ENCODE data around the gene CLDN7.

The CLDN7 gene

DNA sequence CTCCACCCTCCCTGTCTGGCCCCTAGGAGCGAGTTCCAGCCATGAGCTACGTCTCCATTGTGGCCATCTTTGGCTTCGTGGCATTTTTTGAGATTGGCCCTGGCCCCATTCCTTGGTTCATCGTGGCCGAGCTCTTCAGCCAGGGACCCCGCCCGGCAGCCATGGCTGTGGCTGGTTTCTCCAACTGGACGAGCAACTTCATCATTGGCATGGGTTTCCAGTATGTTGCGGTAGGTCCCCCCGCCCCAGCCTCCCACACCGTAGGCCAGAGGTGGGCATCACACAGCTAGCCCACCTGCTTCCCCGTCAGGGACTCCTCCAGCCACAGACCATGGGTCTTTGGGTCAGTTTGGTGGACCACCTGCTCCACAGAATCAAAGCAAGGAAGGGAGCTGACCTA, 23.4 kb upstream of the CLDN7 start:
- DNase-seq, result no peak

DNA sequence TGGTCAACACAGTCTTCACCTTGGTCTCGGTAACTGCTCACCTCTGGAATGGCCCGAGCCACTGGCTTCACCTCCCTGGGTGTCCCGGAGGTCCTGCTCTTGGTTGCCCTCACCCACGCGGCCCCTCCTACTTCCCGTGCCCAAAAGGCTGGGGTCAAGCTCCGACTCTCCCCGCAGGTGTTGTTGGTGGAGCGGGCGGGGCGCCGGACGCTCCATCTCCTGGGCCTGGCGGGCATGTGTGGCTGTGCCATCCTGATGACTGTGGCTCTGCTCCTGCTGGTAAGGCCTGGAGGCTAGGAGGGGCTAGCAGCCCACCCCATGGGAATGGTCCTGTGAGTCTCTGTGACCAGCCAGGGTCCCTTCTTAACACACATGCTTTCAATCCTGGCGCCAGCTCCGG, 22.6 kb upstream of the CLDN7 start:
- no peak for DNase-seq

DNA sequence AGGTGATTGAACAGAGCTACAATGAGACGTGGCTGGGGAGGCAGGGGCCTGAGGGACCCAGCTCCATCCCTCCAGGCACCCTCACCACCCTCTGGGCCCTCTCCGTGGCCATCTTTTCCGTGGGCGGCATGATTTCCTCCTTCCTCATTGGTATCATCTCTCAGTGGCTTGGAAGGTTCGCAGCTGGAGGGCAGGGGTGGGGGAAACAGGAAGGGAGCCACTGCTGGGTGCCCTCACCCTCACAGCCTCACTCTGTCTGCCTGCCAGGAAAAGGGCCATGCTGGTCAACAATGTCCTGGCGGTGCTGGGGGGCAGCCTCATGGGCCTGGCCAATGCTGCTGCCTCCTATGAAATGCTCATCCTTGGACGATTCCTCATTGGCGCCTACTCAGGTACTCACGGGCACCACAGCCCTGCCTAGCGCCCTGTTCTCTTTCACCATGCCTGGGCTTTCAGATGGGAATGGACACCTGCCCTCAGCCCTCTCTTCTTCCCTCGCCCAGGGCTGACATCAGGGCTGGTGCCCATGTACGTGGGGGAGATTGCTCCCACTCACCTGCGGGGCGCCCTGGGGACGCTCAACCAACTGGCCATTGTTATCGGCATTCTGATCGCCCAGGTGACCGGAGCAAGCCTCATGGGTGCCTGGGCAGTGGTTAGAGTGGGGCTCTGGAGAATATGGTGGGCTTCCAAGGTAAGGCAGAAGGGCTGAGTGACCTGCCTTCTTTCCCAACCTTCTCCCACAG, 21.4 kb upstream of the CLDN7 start:
- no peak for DNase-seq

DNA sequence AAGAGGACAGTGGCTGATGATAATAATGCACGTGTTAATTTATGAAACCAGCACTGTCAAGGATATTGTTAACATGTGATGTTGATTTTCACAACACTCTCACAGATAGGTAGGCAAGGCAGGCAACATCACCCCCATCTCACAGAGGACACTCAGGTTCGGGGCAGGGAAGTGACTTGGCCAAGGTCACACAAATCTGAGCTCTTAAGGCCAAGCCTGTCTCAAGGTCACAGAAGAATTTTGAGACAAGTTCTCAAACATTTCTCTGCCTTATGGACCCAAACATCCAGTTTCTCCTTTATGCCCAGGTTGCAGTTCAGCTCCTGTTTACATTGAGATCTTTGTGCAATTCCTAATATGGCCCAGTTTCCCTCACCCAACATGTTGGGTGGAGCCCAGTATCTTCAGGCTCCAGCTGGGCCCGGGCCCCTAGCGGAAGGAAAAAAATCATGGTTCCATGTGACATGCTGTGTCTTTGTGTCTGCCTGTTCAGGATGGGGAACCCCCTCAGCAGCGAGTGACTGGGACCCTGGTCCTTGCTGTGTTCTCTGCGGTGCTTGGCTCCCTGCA, 20.6 kb upstream of the CLDN7 start:
- no peak for DNase-seq

DNA sequence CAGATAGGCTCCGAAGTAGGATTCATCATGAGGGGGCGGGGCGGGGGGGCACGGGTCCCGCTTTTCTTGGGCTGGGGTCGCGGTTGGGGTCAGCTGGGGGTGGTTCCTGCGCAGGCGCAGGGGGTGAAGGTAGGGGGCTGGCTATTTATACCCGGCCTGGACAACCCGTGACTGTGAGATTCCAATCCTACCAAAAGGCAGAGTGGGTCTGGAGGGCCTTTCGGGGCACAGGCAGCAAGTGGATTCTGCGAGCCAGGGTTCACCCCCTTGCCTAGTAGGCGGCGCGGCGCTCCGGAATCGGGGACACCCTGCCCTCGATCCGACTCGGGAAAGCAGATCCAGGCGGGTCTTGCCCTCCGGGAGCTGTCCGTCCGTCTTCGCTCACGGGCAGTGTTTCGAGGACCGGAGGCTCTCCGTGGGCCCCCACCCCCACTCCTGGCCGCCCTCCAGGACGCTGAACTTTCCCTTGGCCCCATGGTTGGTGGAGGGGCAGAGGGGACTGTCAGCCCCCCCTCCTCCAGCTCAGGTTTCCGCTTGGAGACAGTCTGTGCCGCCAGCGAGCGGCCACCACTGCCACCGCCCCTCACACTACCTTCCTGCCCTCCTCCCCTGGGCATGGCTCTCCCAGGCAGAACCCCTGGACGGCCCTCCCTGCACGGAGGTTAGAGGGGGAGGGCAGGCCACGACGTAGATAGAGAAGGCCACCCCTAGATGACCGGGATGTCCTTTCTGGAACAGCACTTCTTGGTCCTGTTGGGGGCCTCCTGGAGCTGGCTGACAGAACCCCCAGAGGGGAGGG, 19.9 kb upstream of the CLDN7 start:
- no peak for DNase-seq

DNA sequence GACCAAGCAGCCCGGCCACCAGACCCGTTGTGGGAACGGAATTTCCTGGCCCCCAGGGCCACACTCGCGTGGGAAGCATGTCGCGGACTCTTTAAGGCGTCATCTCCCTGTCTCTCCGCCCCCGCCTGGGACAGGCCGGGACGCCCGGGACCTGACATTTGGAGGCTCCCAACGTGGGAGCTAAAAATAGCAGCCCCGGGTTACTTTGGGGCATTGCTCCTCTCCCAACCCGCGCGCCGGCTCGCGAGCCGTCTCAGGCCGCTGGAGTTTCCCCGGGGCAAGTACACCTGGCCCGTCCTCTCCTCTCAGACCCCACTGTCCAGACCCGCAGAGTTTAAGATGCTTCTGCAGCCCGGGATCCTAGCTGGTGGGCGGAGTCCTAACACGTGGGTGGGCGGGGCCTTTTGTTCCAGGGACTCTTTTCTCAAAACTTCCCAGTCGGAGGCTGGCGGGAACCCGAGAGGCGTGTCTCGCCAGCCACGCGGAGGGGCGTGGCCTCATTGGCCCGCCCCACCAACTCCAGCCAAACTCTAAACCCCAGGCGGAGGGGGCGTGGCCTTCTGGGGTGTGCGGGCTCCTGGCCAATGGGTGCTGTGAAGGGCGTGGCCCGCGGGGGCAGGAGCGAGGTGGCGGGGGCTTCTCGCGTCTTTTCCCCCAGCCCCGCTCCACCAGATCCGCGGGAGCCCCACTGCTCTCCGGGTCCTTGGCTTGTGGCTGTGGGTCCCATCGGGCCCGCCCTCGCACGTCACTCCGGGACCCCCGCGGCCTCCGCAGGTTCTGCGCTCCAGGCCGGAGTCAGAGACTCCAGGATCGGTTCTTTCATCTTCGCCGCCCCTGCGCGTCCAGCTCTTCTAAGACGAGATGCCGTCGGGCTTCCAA, 19.0 kb upstream of the CLDN7 start, which contains the start of gene SLC2A4:
Gene SLC2A4 (plus strand): TSS at position 645 of the 879 bp plus-strand sequence. CDS start 217 bp downstream, at position 862.
- peak; percentile 80 for DNase-seq

DNA sequence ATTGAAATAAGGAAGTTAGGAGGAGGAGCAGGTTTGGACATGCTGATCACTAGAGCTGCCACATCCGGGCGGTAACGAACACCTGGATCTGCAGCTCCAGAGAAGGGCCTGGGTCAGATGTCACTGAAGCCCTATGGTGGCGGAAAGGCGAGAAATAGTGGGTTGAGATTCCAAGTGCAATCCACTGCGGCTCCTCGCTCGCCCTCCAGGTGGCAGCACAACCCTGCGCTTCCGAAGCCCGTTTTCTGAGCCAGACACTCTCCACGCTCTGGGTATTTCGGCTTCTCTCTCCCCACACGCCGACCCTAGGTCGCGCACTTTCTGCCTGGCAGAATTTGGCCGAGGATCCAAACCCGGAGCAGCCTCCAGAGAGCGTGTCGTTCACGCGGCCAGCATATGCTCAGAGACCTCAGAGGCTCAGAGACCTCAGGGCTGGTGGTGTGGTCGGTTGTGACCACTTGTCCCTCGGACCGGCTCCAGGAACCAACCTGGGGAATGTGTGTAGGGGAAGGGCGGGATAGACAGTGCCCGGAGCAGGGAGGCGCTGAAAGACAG, 18.3 kb upstream of the CLDN7 start:
- peak; percentile 87 for DNase-seq

DNA sequence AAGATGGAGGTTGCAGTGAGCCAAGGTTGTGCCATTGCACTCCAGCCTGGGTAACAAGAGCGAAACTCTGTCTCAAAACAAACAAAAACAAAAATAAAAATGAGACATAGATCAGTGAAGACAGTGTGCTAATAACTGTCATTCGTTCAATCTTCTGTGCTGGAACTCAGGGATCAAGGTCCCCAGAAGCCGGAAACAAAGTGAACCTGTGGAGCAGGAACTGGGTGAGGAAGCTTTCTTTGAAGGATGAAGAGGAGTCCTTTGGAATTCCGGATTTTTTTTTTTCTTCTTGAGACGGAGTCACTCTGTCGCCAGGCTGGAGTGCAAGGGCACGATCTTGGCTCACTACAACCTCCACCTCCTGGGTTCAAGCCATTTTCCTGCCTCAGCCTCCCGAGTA, 17.2 kb upstream of the CLDN7 start:
- no peak for DNase-seq

DNA sequence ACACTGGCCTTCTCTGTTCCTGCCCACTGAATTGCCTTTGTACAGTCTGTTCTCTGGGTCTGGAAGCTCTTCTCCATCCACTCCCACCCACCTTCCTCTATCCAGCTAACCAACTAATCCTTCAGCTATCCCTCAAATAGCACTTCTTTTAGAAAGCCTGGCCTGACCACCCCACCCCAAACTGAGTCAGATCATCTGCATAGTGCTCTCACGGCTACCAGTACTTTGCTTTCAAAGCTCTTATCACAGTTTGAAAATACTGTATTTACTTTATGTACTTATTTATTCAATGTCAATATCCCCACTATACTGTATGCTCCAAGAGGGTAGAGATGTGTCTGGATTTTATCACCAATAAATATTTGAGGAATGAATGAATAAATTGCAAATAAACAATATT, 4.5 kb upstream of the CLDN7 start:
- no peak for DNase-seq

DNA sequence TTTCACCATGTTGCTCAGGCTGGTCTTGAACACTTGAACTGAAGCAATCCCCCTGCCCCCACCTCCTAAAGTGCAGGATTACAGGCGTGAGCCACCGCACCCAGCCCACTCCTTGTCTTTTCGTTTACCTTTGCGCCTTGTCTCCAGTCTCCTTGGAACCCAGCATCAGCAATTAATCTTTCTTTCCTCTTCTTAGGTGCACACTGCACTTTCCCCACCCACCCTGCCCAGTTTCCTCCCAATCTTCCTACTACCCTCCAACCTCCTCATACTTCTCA, 1.5 kb upstream of the CLDN7 start:
- no peak for DNase-seq

DNA sequence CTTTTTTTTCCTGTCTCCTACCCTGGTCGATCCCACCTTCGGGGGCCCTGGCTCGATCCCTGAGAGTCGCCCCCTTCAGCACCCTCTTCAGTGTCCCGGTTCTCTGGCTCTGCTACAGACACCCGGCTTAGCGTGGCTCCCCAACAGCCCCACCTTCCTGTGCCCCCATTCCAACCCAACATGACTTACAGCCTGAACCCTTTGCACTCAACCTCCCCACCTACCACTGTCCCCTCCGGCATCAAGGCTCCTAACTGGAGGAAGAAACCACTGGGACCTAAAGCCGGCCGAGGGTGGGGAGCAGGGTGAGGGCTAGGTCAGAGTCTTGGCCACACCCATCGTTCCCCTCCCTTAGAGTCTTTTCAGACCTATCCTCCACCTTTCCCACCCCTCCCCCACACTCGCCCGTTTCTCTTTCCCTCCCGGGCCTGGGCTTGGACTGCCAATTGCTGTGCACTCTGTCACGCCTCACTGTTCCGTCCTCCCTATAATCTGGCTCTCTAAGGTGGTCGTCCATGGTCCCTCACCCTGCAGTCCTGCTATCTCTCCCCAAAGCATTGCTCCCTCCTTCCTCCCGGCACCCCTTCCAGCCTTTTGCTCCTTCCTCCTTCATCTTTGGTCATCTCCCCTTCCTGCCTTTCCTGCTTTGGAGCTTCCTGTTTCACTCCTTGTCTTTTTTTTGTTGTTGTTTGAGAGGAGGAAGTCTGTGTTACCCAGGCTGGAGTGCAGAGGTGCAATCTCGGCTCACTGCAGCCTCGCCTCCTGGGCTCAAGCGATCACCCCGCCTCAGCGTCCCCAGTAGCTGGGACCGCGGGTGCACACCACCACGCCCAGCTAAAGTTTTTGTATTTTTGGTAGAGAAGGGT, 890 bp upstream of the CLDN7 start:
- DNase-seq, result no peak

DNA sequence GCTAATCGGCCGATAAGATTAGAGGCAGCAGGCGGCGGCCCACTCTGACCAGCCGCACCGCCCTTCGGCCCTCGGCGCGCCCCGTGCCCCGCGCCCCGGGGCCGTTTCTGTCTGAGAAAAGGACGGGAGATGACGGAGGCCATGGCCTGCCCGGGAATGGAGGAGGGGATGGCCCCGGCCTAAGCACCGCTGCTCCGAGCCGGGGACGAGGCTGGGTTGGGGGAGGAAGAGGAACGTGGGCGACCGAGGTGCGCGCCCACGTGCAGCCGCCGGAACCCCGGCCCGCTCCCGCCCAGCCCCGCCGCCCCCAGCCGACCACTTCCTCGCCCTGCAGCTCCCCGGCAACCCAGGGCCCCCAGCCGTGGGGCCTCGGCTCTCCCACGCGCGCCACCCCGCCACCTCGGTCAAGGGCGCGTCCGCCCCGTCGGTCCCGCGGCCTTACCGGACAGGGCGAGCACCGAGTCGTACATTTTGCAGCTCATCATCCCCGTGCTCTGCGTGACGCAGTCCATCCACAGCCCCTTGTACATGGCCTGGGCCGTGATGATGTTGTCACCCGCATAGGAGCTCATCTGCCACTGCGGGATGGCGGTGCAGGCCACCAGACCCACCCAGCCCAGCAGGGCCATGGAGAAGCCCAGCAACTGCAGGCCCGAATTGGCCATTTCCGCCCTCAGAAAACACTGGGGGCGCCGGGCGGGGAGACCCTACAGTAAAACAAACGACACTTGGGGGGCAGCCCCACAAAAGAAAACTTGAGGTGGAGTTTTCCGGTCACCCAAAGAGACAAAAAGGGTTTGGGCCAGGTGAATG, 693 bp downstream of the CLDN7 start:
- peak; percentile 13 for DNase-seq

DNA sequence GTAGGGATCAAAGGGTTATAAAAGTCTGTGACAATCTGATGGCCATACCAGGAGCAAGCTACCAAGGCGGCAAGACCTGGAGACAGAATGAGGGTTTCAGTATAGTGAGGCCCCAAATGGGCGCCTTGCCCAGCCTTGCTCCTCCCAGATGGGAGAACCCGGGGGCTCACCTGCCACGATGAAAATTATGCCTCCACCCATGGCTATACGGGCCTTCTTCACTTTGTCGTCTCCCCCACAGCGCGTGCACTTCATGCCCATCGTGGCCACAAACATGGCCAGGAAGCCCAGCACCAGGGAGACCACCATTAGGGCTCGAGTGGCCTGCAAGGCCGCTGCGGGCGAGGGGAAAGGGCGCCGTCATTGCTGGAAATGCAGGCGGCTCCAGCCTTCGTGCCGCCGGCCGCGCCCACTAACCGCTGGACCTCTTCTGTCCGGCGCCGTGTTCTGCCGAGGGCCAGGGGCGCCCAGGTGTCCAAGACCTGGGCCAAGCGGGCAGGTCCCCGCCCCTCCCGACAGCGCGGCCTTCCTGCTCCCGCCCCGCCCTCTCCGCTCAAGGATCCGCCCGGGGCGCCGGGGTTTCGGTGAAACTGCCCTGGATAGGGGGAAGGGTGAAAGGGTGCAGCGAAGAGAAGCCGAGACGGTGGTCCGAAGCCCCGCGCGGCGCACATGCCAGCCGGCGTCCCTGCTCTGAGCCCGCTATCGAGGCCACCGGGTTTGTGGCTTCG, 1.5 kb downstream of the CLDN7 start:
- peak; percentile 20 for DNase-seq

DNA sequence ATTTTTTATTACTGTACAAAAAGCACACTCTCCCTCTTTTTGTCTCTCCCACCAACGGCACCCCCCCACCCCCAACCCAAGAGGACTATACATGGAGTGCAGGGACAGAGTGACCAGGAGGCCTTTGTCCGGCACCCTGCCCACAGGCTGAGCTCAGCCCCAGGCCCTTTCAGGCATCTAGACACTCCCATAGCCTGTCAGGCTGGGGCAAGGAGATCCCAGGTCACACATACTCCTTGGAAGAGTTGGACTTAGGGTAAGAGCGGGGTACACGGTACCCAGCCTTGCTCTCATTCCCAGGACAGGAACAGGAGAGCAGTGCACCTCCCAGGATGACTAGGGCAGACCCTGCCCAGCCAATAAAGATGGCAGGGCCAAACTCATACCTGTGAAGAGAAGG, 2.1 kb downstream of the CLDN7 start:
- no peak for DNase-seq

DNA sequence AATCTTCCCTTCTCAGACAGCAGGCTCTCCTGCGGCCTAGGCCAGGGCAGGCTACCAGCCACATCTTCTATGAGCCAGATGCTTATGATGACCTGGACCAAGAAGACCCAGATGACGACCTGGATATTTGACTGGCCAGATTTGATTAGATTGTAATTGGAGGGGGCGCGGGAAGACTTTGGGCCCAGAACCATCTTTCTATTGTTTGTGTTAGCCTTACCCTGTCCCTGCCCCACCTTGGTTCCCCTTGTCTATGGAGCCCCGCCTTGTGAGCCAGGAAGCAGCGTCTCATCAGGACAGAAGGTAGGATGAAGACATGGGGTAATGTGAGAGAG, 2.8 kb downstream of the CLDN7 start:
- DNase-seq, result no peak

DNA sequence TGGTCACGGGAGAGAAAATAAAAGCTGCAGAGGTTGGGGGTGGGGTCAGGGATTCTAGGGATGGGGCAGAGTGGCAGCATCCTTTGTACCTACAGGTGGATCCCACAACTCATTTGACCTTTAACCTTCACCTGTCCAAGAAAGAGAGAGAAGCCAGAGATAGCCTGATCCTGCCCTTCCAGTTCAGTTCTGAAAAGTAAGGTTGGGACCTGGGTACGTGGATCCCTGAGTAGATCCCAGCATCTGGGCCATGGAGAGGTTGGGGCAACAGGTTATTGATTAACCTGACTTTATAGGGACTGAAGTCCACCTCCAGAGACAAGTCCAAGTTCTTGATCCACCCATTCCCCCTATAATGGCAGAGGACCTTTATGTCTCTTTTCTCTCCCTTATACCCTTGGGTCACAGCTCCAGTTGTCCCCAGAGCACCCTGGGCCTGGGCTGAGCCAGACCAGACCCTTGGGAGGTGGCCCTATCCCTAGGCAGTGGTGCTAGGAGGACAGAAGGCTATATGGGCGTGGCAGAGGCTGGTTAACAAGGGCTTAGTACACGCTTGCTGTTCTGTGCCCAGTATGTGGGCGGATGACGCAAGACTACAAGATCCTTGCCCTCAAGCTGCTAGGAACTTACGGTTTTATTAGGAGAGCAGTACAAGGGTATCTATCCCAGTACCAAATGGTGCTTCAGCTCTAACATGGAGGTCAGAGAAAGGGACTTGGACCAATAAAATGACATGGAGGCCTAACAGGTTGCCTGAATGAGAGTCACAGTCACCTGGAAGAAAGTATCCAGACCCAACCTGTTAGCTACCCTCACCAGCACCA, 3.3 kb downstream of the CLDN7 start:
- no peak for DNase-seq

DNA sequence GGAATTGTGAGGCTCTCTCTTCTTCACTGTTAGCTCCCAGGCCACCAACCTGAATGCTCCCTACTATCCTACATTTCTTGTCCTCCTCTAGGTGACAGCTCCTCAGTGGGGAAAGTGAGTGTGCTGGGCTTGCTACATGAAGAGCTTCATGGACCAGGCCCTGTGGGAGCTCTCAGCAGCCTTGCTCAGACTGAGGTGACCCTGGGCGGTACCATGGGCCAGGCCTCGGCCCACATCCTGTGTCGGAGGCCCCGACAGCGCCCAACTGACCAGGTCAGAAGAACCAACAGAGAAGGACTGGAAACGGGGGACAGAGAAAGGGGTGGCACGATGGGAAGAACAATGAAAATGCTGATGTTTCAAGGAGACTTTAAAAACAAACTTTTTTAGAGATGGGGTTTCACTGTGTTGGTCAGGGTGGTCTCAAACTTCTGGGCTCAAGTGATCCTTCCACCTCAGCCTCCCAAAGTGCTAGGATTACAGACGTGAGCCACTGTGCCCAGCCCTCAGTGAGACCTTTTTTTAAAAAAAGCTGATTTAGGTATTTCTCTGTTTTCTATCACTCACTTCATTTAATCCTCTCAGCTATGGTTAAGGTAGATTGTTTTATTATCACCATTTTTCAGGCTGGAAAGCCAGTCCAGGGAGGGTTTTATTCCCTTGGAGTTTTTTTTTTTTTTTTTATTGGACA, 5.4 kb downstream of the CLDN7 start:
- no peak for DNase-seq

DNA sequence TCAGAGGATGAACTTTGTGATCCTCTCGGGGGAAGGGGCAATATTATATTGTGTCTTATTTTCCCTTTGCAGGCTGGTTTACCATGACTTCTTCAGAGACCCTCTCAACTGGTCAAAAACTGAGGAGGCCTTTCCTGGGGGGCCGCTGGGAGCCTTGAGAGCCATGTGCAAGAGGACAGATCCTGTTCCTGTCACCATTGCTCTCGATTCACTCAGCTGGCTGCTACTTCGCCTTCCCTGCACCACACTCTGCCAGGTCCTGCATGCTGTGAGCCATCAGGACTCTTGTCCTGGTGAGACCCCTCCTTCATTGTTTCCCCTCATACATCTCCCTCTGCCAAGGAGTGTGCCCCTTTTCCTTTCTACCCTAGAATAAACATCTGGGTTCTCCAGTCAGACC, 7.8 kb downstream of the CLDN7 start:
- DNase-seq, result no peak

DNA sequence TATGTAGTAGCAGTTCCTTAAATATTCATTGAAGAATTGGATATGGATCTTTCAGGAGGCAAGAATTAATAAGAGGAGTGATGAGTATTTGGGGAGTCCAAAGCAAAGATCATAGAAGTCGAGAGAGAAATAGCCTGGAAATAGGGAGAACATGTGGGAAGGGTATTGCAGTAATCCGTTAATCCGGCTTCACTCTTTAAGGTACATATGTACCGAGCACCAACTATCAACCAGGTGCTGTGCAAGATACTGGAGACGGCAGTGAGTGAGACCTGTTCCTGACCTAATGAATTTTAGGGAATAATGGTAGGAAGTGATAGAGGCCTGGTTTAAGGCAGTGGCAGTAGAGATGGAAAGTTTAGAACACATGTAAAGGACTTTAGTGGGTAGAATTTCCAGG, 9.2 kb downstream of the CLDN7 start:
- DNase-seq, result no peak
